Gastrocnemius medialis (tissue), 4 donors: ENCODE measurements around the gene MSMB. TPM values are rescaled to one million over a fixed set of nuclear protein-coding genes. Genes with fewer than 3 reads are reported as not detected.
"Not testable (repeated sequence)": the region's sequence is repeated elsewhere in the genome, so short reads cannot be mapped to it uniquely, and the experiment has no call there.

ENCODE experiments used
- ATAC-seq, 2 donors: fragments of 150-250 bp; one replicate each; pipeline ENCODE4 v1.9.1; 2016
- DNase-seq, 2 donors: peaks; one replicate each; pipeline ENCODE4 v3.0.0-alpha.2; 2019
- H3K27ac ChIP-seq, 4 donors: fragments of 200-600 bp; sonication (generic); 1 replicate in 1 of 4; 2 replicates in 3 of 4; pipeline ENCODE4 v1.5.1; 2016 to 2018; ENCODE audit warnings: mild to moderate bottlenecking in 2 of 4, moderate library complexity in 1 of 4
- H3K27me3 ChIP-seq, 3 donors: fragments of 200-600 bp; sonication (generic) in 2 of 3; 1 replicate in 1 of 3; 2 replicates in 2 of 3; pipeline versions ENCODE4 v1.5.1 to v1.6.0; 2016 to 2019; ENCODE audit warnings: mild to moderate bottlenecking in 1 of 3, moderate library complexity in 1 of 3
- H3K36me3 ChIP-seq, 2 donors: fragments of 200-600 bp; sonication (generic) in 1 of 2; one replicate each; pipeline ENCODE4 v1.5.1; 2017 to 2018
- H3K4me1 ChIP-seq, 2 donors: fragments of 200-600 bp; sonication (generic) in 1 of 2; one replicate each; pipeline ENCODE4 v1.5.1; 2016 to 2017; ENCODE audit warnings: mild to moderate bottlenecking in 2 of 2
- H3K4me3 ChIP-seq, 4 donors: fragments of 200-600 bp; sonication (generic) in 3 of 4; 1 replicate in 1 of 4; 2 replicates in 3 of 4; pipeline ENCODE4 v1.5.1; 2016 to 2019; ENCODE audit warnings: mild to moderate bottlenecking in 2 of 4
- H3K9me3 ChIP-seq, 3 donors: fragments of 200-600 bp; sonication (generic) in 2 of 3; 1 replicate in 1 of 3; 2 replicates in 2 of 3; pipeline ENCODE4 v1.5.1; 2016 to 2019
- CTCF ChIP-seq, 5 experiments: fragments of 450-650 bp in 3 of 5; fragments of 200-600 bp in 2 of 5; sonication (generic) in 2 of 5; IDR thresholded peaks in 4 of 5; conservative IDR thresholded peaks in 1 of 5; 1 replicate in 4 of 5; 2 replicates in 1 of 5; pipeline ENCODE4 v1.5.1; 2016 to 2019; ENCODE audit warnings: antibody characterized with exemption in 5 of 5, mild to moderate bottlenecking in 3 of 5, moderate library complexity in 3 of 5
- POLR2A ChIP-seq, 2 donors: fragments of 450-650 bp; IDR thresholded peaks; one replicate each; pipeline ENCODE4 v1.6.1; 2017; ENCODE audit warnings: antibody characterized with exemption in 2 of 2, mild to moderate bottlenecking in 2 of 2, moderate library complexity in 2 of 2
- in situ Hi-C, 4 donors: fragments of 200-750 bp; cut with MboI; loops; one replicate each; pipeline versions ENCODE4 v1.15.0 to v1.8.0; 2017; ENCODE audit warnings: low sequenced_read_pairs in 4 of 4
- intact Hi-C: fragments of 100-400 bp; cut with DNase I; formaldehyde crosslinking; loops from one replicate; pipeline ENCODE4 v1.15.1; 2023; ENCODE audit warnings: low total_unique reads
- total RNA-seq, 4 donors: library from RNA; depleted of rRNA; stranded (reverse); fragments of >200 nt; gene quantifications; one replicate each; pipeline versions ENCODE4 v1.1.0 to v1.2.3, GENCODE V29; 2016

MSMB gene
- total RNA-seq, 4 donors from 2014 or later, result not detected

GRCh38 chr10:46052791-46053375, 6.8 kb upstream of the MSMB start:
- TF ChIP-seq CTCF (IDR thresholded peaks at IDR 0.05 in 4 of 5, conservative IDR thresholded peaks at IDR 0.05 in 1 of 5), result no peak
- TF ChIP-seq POLR2A (IDR thresholded peaks at IDR 0.05), result no peak
- Histone ChIP-seq H3K27ac (no peak overlapping the region), H3K9me3 (no peaks in the 10 kb centered on the region), H3K4me3 (no peak overlapping the region), H3K27me3 (peaks cover 0 to 3% (median 0%) of the 10 kb centered on the region in 3 donors), H3K4me1 (no peaks in the 10 kb centered on the region), H3K36me3 (no peaks in the 10 kb centered on the region)
- DNase-seq (no peak), ATAC-seq (no peak)
- intact Hi-C loops, result no loop called here
- in situ Hi-C loops, result no loop called here

GRCh38 chr10:46052057-46052790, 6.2 kb upstream of the MSMB start:
- DNase-seq (no peak), ATAC-seq (no peak)
- no peaks in the 10 kb centered on the region for H3K9me3 ChIP-seq
- intact Hi-C loops (no loop called here), in situ Hi-C loops (no loop called here)
- H3K27ac ChIP-seq, result no peak overlapping the region
- TF ChIP-seq POLR2A (IDR thresholded peaks at IDR 0.05) (no peak), CTCF (IDR thresholded peaks at IDR 0.05 in 4 of 5, conservative IDR thresholded peaks at IDR 0.05 in 1 of 5) (no peak)
- H3K4me1 ChIP-seq, result no peaks in the 10 kb centered on the region
- no peak overlapping the region for H3K4me3 ChIP-seq
- peaks cover 0 to 3% (median 0%) of the 10 kb centered on the region in 3 donors for H3K27me3 ChIP-seq
- no peaks in the 10 kb centered on the region for H3K36me3 ChIP-seq

DNA sequence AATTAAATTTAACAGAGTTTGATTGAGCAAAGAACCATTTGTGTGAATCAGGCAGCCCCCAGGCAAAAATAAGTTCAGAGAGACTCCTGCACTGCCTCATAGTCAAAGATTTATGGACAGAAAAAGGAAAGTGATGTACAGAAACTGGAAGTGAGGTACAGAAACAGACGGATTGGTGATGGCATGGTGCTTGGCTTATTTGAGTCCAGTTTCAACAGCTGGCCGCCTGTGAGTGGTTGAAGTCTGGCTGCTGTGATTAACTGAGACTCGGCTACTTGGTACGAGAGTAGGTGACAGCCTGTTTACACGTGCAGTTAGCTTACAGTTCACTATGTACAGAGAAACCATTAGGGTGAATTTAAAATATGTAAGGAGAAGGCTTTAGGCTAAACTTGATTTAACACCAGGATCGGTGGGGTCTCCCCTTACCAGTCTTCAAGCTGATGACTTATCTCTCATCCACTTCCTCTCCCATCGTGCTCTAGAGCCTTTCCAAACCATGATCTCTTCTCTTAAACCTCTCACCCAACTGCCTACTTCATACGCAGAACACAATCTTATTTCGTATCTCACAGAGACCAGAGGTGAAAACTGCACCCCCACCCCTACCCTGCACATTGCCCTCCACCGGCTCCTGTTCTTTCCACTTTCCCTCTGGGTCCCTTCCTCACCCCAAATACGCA, 5.0 kb upstream of the MSMB start:
- DNase-seq (no peak), ATAC-seq (no peak)
- Histone ChIP-seq H3K36me3 (no peaks in the 10 kb centered on the region), H3K27ac (no peak overlapping the region), H3K4me1 (no peaks in the 10 kb centered on the region), H3K27me3 (peaks cover 0 to 3% (median 0%) of the 10 kb centered on the region in 3 donors), H3K4me3 (no peak overlapping the region), H3K9me3 (no peaks in the 10 kb centered on the region)
- in situ Hi-C loops, result no loop called here
- intact Hi-C loops, result no loop called here
- no peak for TF ChIP-seq POLR2A (IDR thresholded peaks at IDR 0.05)
- no peak for TF ChIP-seq CTCF (IDR thresholded peaks at IDR 0.05 in 4 of 5, conservative IDR thresholded peaks at IDR 0.05 in 1 of 5)

GRCh38 chr10:46049497-46049831, 3.4 kb upstream of the MSMB start:
- DNase-seq, intact Hi-C loops, H3K4me1 ChIP-seq, H3K9me3 ChIP-seq, in situ Hi-C loops, H3K4me3 ChIP-seq, H3K36me3 ChIP-seq, H3K27me3 ChIP-seq, ATAC-seq, H3K27ac ChIP-seq: not testable (repeated sequence)

GRCh38 chr10:46048152-46048551, 2.1 kb upstream of the MSMB start:
- H3K27ac ChIP-seq, result no peak overlapping the region
- in situ Hi-C loops, result no loop called here
- DNase-seq, result no peak

More at GRCh38 chr10:46048152-46048551, 2.1 kb upstream of the MSMB start:
- no peak for TF ChIP-seq CTCF (IDR thresholded peaks at IDR 0.05 in 4 of 5, conservative IDR thresholded peaks at IDR 0.05 in 1 of 5)
- intact Hi-C loops, result no loop called here
- Histone ChIP-seq H3K27me3 (peaks cover 0 to 3% (median 0%) of the 10 kb centered on the region in 3 donors), H3K4me1 (no peaks in the 10 kb centered on the region), H3K9me3 (no peaks in the 10 kb centered on the region), H3K36me3 (no peaks in the 10 kb centered on the region), H3K4me3 (no peak overlapping the region)
- no peak for ATAC-seq
